Measurements from ENCODE around the gene PTPN4.

DNA sequence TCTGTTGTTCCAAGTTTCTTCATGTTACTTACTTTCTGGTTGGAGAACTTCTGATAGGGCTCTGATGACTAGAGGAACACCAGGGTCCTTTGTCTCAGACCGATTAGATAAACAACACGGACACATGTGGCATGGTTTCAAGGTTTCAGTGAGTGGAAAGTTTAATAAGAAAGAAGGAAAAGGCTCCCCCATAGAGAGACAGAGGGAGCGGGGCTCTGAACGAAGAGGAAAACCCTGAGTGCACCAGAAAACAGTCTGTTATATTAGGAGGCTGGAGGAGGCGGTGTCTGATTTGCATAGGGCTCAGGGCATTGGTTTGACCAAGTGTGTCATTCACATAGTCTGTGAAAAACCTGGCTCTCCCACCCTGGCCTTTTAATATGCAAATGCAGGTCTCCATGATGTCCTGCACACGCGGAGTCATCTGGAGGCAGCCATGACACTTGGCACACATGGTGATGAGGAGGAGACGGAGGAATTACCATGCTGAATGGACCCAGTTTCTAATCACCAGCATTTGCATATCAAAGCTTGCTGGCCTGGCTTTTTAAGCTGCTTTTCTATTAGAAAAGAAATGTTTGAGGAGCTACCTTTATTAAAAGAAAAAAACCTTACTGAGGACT is 94.2 kb downstream of the PTPN4 start:
- TF ChIP-seq, protein P1, sequence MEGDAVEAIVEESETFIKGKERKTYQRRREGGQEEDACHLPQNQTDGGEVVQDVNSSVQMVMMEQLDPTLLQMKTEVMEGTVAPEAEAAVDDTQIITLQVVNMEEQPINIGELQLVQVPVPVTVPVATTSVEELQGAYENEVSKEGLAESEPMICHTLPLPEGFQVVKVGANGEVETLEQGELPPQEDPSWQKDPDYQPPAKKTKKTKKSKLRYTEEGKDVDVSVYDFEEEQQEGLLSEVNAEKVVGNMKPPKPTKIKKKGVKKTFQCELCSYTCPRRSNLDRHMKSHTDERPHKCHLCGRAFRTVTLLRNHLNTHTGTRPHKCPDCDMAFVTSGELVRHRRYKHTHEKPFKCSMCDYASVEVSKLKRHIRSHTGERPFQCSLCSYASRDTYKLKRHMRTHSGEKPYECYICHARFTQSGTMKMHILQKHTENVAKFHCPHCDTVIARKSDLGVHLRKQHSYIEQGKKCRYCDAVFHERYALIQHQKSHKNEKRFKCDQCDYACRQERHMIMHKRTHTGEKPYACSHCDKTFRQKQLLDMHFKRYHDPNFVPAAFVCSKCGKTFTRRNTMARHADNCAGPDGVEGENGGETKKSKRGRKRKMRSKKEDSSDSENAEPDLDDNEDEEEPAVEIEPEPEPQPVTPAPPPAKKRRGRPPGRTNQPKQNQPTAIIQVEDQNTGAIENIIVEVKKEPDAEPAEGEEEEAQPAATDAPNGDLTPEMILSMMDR (conservative IDR thresholded peaks at IDR 0.05; ENCODE audit: low read length): no peak
- no peak for TF ChIP-seq EZH2phosphoT487 (IDR thresholded peaks at IDR 0.05; ENCODE audit: borderline replicate concordance)

All from Loucy (cell line).